Psoas muscle (tissue), 8 donors: Measurements from ENCODE around the gene DNAJC2. TPM values are rescaled to one million over a fixed set of nuclear protein-coding genes. Genes with fewer than 3 reads are reported as not detected.

ENCODE experiments used
- ATAC-seq, 4 donors: fragments of 200-7000 bp; cut with Tn5 transposase; one replicate each; pipeline ENCODE4 v1.9.1; 2020; ENCODE audit warnings: moderate library complexity in 3 of 4, mild to moderate bottlenecking in 2 of 4
- DNase-seq, 2 donors: peaks; one replicate each; pipeline ENCODE4 v3.0.0-alpha.2; 2020
- H3K27ac ChIP-seq: fragments of 200-600 bp; one replicate; pipeline ENCODE4 v1.8.0; 2022
- H3K27me3 ChIP-seq, 3 donors: fragments of 200-600 bp in 1 of 3; one replicate each; pipeline versions ENCODE4 v1.6.1 to v1.8.0; 2013 to 2022; ENCODE audit warnings: low read length in 2 of 3, mild to moderate bottlenecking in 2 of 3, moderate library complexity in 1 of 3; ENCODE audit not compliant: insufficient read depth in 3 of 3
- H3K36me3 ChIP-seq, 2 donors: fragments of 200-600 bp in 1 of 2; one replicate each; pipeline versions ENCODE4 v1.6.1 to v1.8.0; 2013 to 2022; ENCODE audit warnings: low read depth in 1 of 2, mild to moderate bottlenecking in 1 of 2, moderate library complexity in 1 of 2; ENCODE audit not compliant: insufficient read depth in 1 of 2
- H3K4me1 ChIP-seq: fragments of 200-600 bp; one replicate; pipeline ENCODE4 v1.8.0; 2022
- H3K4me3 ChIP-seq: fragments of 200-600 bp; one replicate; pipeline ENCODE4 v1.8.0; 2022; ENCODE audit warnings: mild to moderate bottlenecking
- H3K9me3 ChIP-seq: fragments of 200-600 bp; one replicate; pipeline ENCODE4 v1.8.0; 2022
- WGBS, 3 donors: extraction: QIAGEN DNeasy Blood & Tissue Kit; methylation state at CpG; one replicate each; pipeline versions ENCODE4 v1.1.6 to v1.1.7; 2013; 5-methylcytosine and 5-hydroxymethylcytosine counted together
- intact Hi-C, 2 donors: fragments of 100-400 bp; cut with DNase I; formaldehyde crosslinking; loops; one replicate each; pipeline versions ENCODE4 v1.11.0 to v1.14.2; 2022
- polyA plus RNA-seq, 3 donors: library from polyadenylated mRNA; stranded (reverse); fragments of 200-250 nt; gene quantifications; one replicate each; pipeline ENCODE4 v1.2.3, GENCODE V29; 2013
- total RNA-seq, 4 donors: library from RNA; stranded (reverse); fragmentation: NEBNext Ultra II Directional in 2 of 4; extraction: Animal tissue kit (Norgen Biotek cat#: 25700) in 2 of 4; gene quantifications; one replicate each; pipeline versions ENCODE4 v1.2.1 to v1.2.4, GENCODE V29; 2021 to 2023
- TF ChIP-seq, protein P1 (sequence below): fragments of 200-600 bp; IDR thresholded peaks from one replicate; pipeline ENCODE4 v1.8.0; 2022; ENCODE audit warnings: antibody characterized with exemption
- donor health status: healthy with polysubstance abuse.
- donor health status: DM: no; HTN: no; CAD: no; lungs with moderate emphysema.
- donor health status: Bipolar disorder and iron deficiency.
- donor health status: healthy.
- donor health status: DM: yes; HTN: yes; CAD: no.
- donor health status: DM: no; HTN: no; CAD: no.
- donor health status: DM: no; HTN: no; CAD: no.
- donor health status: DM: yes; HTN: yes; CAD: no.

The DNAJC2 gene
- total and polyA plus RNA-seq, 7 donors: 19.8 to 115 (median 33.3) TPM

- Histone ChIP-seq H3K4me1 (peaks cover 55% of the 10 kb centered on the region), H3K27ac (no peak overlapping the region), H3K9me3 (no peaks in the 10 kb centered on the region), H3K27me3 (no peaks in the 10 kb centered on the region), H3K36me3 (peaks cover 0 to 36% of the 10 kb centered on the region in 2 donors), H3K4me3 (peak overlapping the region; percentile 86)
- WGBS, 3 donors: 39 to 64% (median 43%) methylated on average over 1 of the region's 1 CpG
- TF ChIP-seq, protein P1, sequence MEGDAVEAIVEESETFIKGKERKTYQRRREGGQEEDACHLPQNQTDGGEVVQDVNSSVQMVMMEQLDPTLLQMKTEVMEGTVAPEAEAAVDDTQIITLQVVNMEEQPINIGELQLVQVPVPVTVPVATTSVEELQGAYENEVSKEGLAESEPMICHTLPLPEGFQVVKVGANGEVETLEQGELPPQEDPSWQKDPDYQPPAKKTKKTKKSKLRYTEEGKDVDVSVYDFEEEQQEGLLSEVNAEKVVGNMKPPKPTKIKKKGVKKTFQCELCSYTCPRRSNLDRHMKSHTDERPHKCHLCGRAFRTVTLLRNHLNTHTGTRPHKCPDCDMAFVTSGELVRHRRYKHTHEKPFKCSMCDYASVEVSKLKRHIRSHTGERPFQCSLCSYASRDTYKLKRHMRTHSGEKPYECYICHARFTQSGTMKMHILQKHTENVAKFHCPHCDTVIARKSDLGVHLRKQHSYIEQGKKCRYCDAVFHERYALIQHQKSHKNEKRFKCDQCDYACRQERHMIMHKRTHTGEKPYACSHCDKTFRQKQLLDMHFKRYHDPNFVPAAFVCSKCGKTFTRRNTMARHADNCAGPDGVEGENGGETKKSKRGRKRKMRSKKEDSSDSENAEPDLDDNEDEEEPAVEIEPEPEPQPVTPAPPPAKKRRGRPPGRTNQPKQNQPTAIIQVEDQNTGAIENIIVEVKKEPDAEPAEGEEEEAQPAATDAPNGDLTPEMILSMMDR: no peak
- intact Hi-C loops: loop anchor here in 1 of 2 donors (5.0 kb wide), 1 partner anchor 53 kb away; the partner anchor contains the start of gene PMPCB
- DNase-seq (no peak), ATAC-seq (no peak)
Measured at GRCh38 chr7:103349805-103350204, 5.2 kb upstream of the DNAJC2 start.

DNA sequence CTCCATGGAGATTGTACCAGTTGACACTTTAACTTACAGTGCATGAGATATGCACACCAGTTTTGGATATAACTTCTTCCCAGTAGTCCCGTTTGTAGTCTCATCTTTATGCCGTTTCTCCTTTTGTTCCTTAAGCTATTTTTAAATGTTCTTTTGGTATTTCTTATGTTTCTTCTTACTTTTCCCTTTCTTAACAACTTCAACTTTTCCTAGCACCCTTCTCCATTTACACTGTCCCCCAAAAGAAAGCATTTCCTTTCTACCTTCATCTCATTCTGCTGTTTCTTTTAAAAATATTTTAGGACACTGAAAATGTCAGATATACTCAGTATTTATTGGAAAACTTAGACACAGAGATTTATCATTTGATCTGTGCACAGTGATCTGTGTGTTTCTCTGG is 4.4 kb upstream of the DNAJC2 start:
- H3K27ac ChIP-seq: peak overlapping the region; percentile 92
- intact Hi-C loops: loop anchor here in 1 of 2 donors (5.0 kb wide), 1 partner anchor 52 kb away; the partner anchor contains the start of gene PMPCB

DNA sequence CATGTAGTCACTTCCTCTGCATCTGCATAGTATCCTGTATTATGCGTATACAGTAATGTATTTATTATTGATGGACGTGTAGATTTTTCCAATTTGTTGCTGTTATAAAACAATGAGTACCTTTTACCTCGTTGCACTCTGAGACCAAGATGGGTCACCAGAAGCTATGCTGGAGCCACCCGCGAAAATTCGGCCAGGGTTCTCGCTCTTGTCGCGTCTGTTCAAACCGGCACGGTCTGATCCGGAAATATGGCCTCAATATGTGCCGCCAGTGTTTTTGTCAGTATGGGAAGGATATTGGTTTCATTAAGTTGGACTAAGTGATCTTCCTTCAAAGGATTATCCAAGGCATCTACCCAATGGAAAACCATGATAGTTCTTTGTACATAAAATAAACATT is 3.9 kb upstream of the DNAJC2 start:
- Histone ChIP-seq H3K9me3 (no peaks in the 10 kb centered on the region), H3K27me3 (no peaks in the 10 kb centered on the region), H3K36me3 (peaks cover 0 to 23% of the 10 kb centered on the region in 2 donors), H3K4me1 (peaks cover 58% of the 10 kb centered on the region), H3K4me3 (peak overlapping the region; percentile 86), H3K27ac (peak overlapping the region; percentile 92)
- TF ChIP-seq, protein P1: no peak
- no peak for ATAC-seq
- intact Hi-C loops: loop anchor here in 1 of 2 donors (5.0 kb wide), 1 partner anchor 51 kb away; the partner anchor contains the start of gene PMPCB
- DNase-seq: no peak
- WGBS, 3 donors: 8 to 17% (median 10%) methylated on average over 13 of the region's 13 CpGs

More for the DNA sequence above, 4.4 kb upstream of the DNAJC2 start:
- no peaks in the 10 kb centered on the region for H3K27me3 ChIP-seq
- peaks cover 0 to 28% of the 10 kb centered on the region in 2 donors for H3K36me3 ChIP-seq
- no peak for DNase-seq
- no peaks in the 10 kb centered on the region for H3K9me3 ChIP-seq
- WGBS, 3 donors: 10 to 28% (median 11%) methylated on average over 2 of the region's 2 CpGs
- ATAC-seq: no peak
- H3K4me3 ChIP-seq: peak overlapping the region; percentile 86
- TF ChIP-seq, protein P1: no peak
- peaks cover 55% of the 10 kb centered on the region for H3K4me1 ChIP-seq

GRCh38 chr7:103347507-103348267 is 3.1 kb upstream of the DNAJC2 start, which contains the start of gene PSMC2:
PSMC2 (plus strand) TSS chr7:103347643; CDS start chr7:103347712, 69 bp downstream.
- peak; percentile 76 to 82 for DNase-seq
- peaks cover 58% of the 10 kb centered on the region for H3K4me1 ChIP-seq
- 0% methylated on average over 25 of the region's 25 CpGs for WGBS, 3 donors
- H3K36me3 ChIP-seq: peaks cover 0 to 15% of the 10 kb centered on the region in 2 donors
- ATAC-seq: peak; percentile 84 to 91 (median 87)
- peak within 1 kb of the TSS; percentile 92 for H3K27ac ChIP-seq
- no peaks in the 10 kb centered on the region for H3K27me3 ChIP-seq
- no peaks in the 10 kb centered on the region for H3K9me3 ChIP-seq
- H3K4me3 ChIP-seq: peak within 1 kb of the TSS; percentile 86
- intact Hi-C loops: loop anchor here in 1 of 2 donors (5.0 kb wide), 1 partner anchor 50 kb away; the partner anchor contains the start of gene PMPCB
- TF ChIP-seq, protein P1: no peak
